Mesendoderm (in vitro differentiated cells): ENCODE measurements around the gene UBAC2.

Experiments used
- DNase-seq: peaks from one replicate; pipeline ENCODE4 v3.0.0; 2013
- H2AK5ac ChIP-seq: 2 replicates; pipeline ENCODE4 v1.6.1; 2013; ENCODE audit warnings: low read length, inconsistent platforms
- H2BK120ac ChIP-seq: 2 replicates; pipeline ENCODE4 v1.6.1; 2013; ENCODE audit warnings: low read depth, mild to moderate bottlenecking, low read length, moderate library complexity, mixed read lengths
- H2BK15ac ChIP-seq: replicated peaks from 2 replicates; pipeline ENCODE4 v1.6.1; 2013; ENCODE audit warnings: low read depth, mild to moderate bottlenecking, moderate library complexity
- H2BK5ac ChIP-seq: 2 replicates; pipeline ENCODE4 v1.6.1; 2013; ENCODE audit warnings: low read length, inconsistent platforms
- H3K18ac ChIP-seq: 2 replicates; pipeline ENCODE4 v1.6.1; 2013; ENCODE audit warnings: mild to moderate bottlenecking, low read length, mixed read lengths
- H3K23ac ChIP-seq: one replicate; pipeline ENCODE4 v1.6.1; 2013; ENCODE audit warnings: low read length
- H3K27ac ChIP-seq: 2 replicates; pipeline ENCODE4 v1.5.1; 2013; ENCODE audit warnings: low read depth, mild to moderate bottlenecking, inconsistent platforms, low read length, moderate library complexity
- H3K27me3 ChIP-seq: 2 replicates; pipeline ENCODE4 v1.6.1; 2013; ENCODE audit warnings: low read length, control low read depth, mild to moderate bottlenecking, inconsistent platforms; ENCODE audit not compliant: insufficient read depth, poor library complexity
- H3K36me3 ChIP-seq: 2 replicates; pipeline ENCODE4 v1.6.1; 2013; ENCODE audit warnings: low read length, inconsistent platforms; ENCODE audit not compliant: control insufficient read depth, insufficient read depth
- H3K4ac ChIP-seq: one replicate; pipeline ENCODE4 v1.6.1; 2013; ENCODE audit warnings: low read depth, mild to moderate bottlenecking, low read length, moderate library complexity
- H3K4me1 ChIP-seq: 2 replicates; pipeline ENCODE4 v1.6.1; 2013; ENCODE audit warnings: low read depth, low read length, inconsistent platforms; ENCODE audit not compliant: control insufficient read depth
- H3K4me2 ChIP-seq: 2 replicates; pipeline ENCODE4 v1.6.1; 2013; ENCODE audit warnings: low read length
- H3K4me3 ChIP-seq: 2 replicates; pipeline ENCODE4 v1.5.1; 2013; ENCODE audit warnings: mild to moderate bottlenecking, low read length
- H3K56ac ChIP-seq: one replicate; pipeline ENCODE4 v1.6.1; 2013; ENCODE audit warnings: low read length
- H3K79me1 ChIP-seq: 2 replicates; pipeline ENCODE4 v1.6.1; 2013; ENCODE audit warnings: low read length, inconsistent platforms
- H3K79me2 ChIP-seq: 2 replicates; pipeline ENCODE4 v1.6.1; 2013; ENCODE audit warnings: mild to moderate bottlenecking, low read length; ENCODE audit not compliant: control insufficient read depth, insufficient read depth
- H3K9ac ChIP-seq: 2 replicates; pipeline ENCODE4 v1.6.1; 2013; ENCODE audit warnings: low read length, inconsistent platforms
- H4K5ac ChIP-seq: one replicate; pipeline ENCODE4 v1.6.1; 2013; ENCODE audit warnings: low read length
- H4K8ac ChIP-seq: one replicate; pipeline ENCODE4 v1.6.1; 2013; ENCODE audit warnings: low read depth, mild to moderate bottlenecking, control low read depth, low read length, moderate library complexity
- WGBS: extraction: QIAGEN DNeasy Blood & Tissue Kit; methylation state at CpG from one replicate; pipeline ENCODE4 v1.1.7; 2013; ENCODE audit warnings: low lambda C conversion rate, missing lambda C conversion rate; ENCODE audit not compliant: insufficient coverage; ENCODE audit errors: extremely low coverage; 5-methylcytosine and 5-hydroxymethylcytosine counted together

Gene UBAC2

GRCh38 chr13:99395436-99395835 lies 194.8 kb downstream of the UBAC2 start:
- H2AK5ac ChIP-seq = no peak overlapping the region
- no peak overlapping the region for H3K23ac ChIP-seq
- H3K4ac ChIP-seq = no peak overlapping the region
- WGBS = no CpG with 5 or more reads among the region's 11 CpGs
- no peaks in the 10 kb centered on the region for H3K36me3 ChIP-seq
- no peak overlapping the region for H4K5ac ChIP-seq
- no peak overlapping the region for H3K27ac ChIP-seq
- DNase-seq = no peak
- H2BK120ac ChIP-seq = no peak overlapping the region
- H2BK15ac ChIP-seq = no peak overlapping the region
- H3K27me3 ChIP-seq = no peaks in the 10 kb centered on the region
- H3K79me1 ChIP-seq = no peaks in the 10 kb centered on the region
- H3K9ac ChIP-seq = no peak overlapping the region
- H3K4me2 ChIP-seq = no peak overlapping the region
- no peak overlapping the region for H3K18ac ChIP-seq
- no peaks in the 10 kb centered on the region for H3K79me2 ChIP-seq
- no peak overlapping the region for H4K8ac ChIP-seq
- no peak overlapping the region for H2BK5ac ChIP-seq
- no peak overlapping the region for H3K56ac ChIP-seq
- no peak overlapping the region for H3K4me3 ChIP-seq
- H3K4me1 ChIP-seq = no peaks in the 10 kb centered on the region

- Histone ChIP-seq H4K5ac (no peak overlapping the region), H4K8ac (no peak overlapping the region), H3K23ac (no peak overlapping the region), H3K36me3 (no peaks in the 10 kb centered on the region), H3K56ac (no peak overlapping the region), H3K4ac (no peak overlapping the region), H3K4me2 (no peak overlapping the region), H2BK15ac (no peak overlapping the region), H3K9ac (no peak overlapping the region), H2AK5ac (no peak overlapping the region), H3K27ac (no peak overlapping the region), H2BK5ac (no peak overlapping the region), H2BK120ac (no peak overlapping the region), H3K4me3 (no peak overlapping the region), H3K79me1 (no peaks in the 10 kb centered on the region), H3K79me2 (no peaks in the 10 kb centered on the region), H3K18ac (no peak overlapping the region), H3K27me3 (no peaks in the 10 kb centered on the region), H3K4me1 (no peaks in the 10 kb centered on the region)
- no peak for DNase-seq
- no CpG with 5 or more reads among the region's 7 CpGs for WGBS
Measured at GRCh38 chr13:99396446-99396845, 195.8 kb downstream of the UBAC2 start.

- Histone ChIP-seq H3K56ac (no peak overlapping the region), H3K36me3 (no peaks in the 10 kb centered on the region), H2BK15ac (no peak overlapping the region), H2AK5ac (no peak overlapping the region), H3K4me3 (no peak overlapping the region), H3K27ac (no peak overlapping the region), H3K79me2 (no peaks in the 10 kb centered on the region), H3K4me1 (no peaks in the 10 kb centered on the region), H3K4ac (no peak overlapping the region), H3K23ac (no peak overlapping the region), H2BK5ac (no peak overlapping the region), H4K8ac (no peak overlapping the region), H3K79me1 (no peaks in the 10 kb centered on the region), H3K27me3 (no peaks in the 10 kb centered on the region), H3K9ac (no peak overlapping the region), H2BK120ac (no peak overlapping the region), H3K4me2 (no peak overlapping the region), H4K5ac (no peak overlapping the region), H3K18ac (no peak overlapping the region)
- DNase-seq = no peak
- no CpG with 5 or more reads among the region's 9 CpGs for WGBS
Measured at GRCh38 chr13:99398071-99398470, 197.4 kb downstream of the UBAC2 start.

GRCh38 chr13:99398916-99399622 lies 198.4 kb downstream of the UBAC2 start:
- Histone ChIP-seq H3K36me3 (no peaks in the 10 kb centered on the region), H3K4me1 (no peaks in the 10 kb centered on the region), H3K79me1 (no peaks in the 10 kb centered on the region), H4K8ac (no peak overlapping the region), H3K27me3 (no peaks in the 10 kb centered on the region), H3K4me3 (no peak overlapping the region), H4K5ac (no peak overlapping the region), H3K23ac (no peak overlapping the region), H3K4ac (no peak overlapping the region), H2BK5ac (no peak overlapping the region), H2BK15ac (no peak overlapping the region), H3K27ac (no peak overlapping the region), H3K18ac (no peak overlapping the region), H3K56ac (no peak overlapping the region), H3K4me2 (no peak overlapping the region), H2AK5ac (no peak overlapping the region), H3K79me2 (no peaks in the 10 kb centered on the region), H2BK120ac (no peak overlapping the region), H3K9ac (no peak overlapping the region)
- no peak for DNase-seq
- WGBS = no CpG with 5 or more reads among the region's 11 CpGs

- H3K27ac ChIP-seq = no peak overlapping the region
- H3K4ac ChIP-seq = no peak overlapping the region
- no peak overlapping the region for H3K18ac ChIP-seq
- H2BK5ac ChIP-seq = no peak overlapping the region
- H2AK5ac ChIP-seq = no peak overlapping the region
- no peak overlapping the region for H4K8ac ChIP-seq
- no CpG with 5 or more reads among the region's 8 CpGs for WGBS
- H3K4me3 ChIP-seq = no peak overlapping the region
- no peak overlapping the region for H3K9ac ChIP-seq
- H4K5ac ChIP-seq = no peak overlapping the region
- no peaks in the 10 kb centered on the region for H3K4me1 ChIP-seq
- H3K56ac ChIP-seq = no peak overlapping the region
- no peak for DNase-seq
- H3K23ac ChIP-seq = no peak overlapping the region
- no peak overlapping the region for H3K4me2 ChIP-seq
- H2BK120ac ChIP-seq = no peak overlapping the region
- H2BK15ac ChIP-seq = no peak overlapping the region
- no peaks in the 10 kb centered on the region for H3K79me2 ChIP-seq
- H3K36me3 ChIP-seq = no peaks in the 10 kb centered on the region
- no peaks in the 10 kb centered on the region for H3K27me3 ChIP-seq
- no peaks in the 10 kb centered on the region for H3K79me1 ChIP-seq
Measured at GRCh38 chr13:99399623-99399974, 198.9 kb downstream of the UBAC2 start.

- Histone ChIP-seq H2AK5ac (no peak overlapping the region), H4K5ac (no peak overlapping the region), H3K23ac (no peak overlapping the region), H3K27me3 (no peaks in the 10 kb centered on the region), H3K9ac (no peak overlapping the region), H3K79me2 (no peaks in the 10 kb centered on the region), H3K4me2 (no peak overlapping the region), H3K4ac (no peak overlapping the region), H3K79me1 (no peaks in the 10 kb centered on the region), H3K4me3 (no peak overlapping the region), H2BK5ac (no peak overlapping the region), H2BK120ac (no peak overlapping the region), H3K18ac (no peak overlapping the region), H3K4me1 (no peaks in the 10 kb centered on the region), H2BK15ac (no peak overlapping the region), H3K36me3 (no peaks in the 10 kb centered on the region), H4K8ac (no peak overlapping the region), H3K56ac (no peak overlapping the region), H3K27ac (no peak overlapping the region)
- WGBS = no CpG with 5 or more reads among the region's 5 CpGs
- no peak for DNase-seq
Measured at GRCh38 chr13:99403458-99403971, 202.9 kb downstream of the UBAC2 start.
